Measurements from ENCODE around the gene ZNF138. TPM values are rescaled to one million over a fixed set of nuclear protein-coding genes. Genes with fewer than 3 reads are reported as not detected.
"Not testable (repeated sequence)": the region's sequence is repeated elsewhere in the genome, so short reads cannot be mapped to it uniquely, and the experiment has no call there.

Gene ZNF138
- total RNA-seq, 1 donor from 2014 or later: 8.6 TPM

DNA sequence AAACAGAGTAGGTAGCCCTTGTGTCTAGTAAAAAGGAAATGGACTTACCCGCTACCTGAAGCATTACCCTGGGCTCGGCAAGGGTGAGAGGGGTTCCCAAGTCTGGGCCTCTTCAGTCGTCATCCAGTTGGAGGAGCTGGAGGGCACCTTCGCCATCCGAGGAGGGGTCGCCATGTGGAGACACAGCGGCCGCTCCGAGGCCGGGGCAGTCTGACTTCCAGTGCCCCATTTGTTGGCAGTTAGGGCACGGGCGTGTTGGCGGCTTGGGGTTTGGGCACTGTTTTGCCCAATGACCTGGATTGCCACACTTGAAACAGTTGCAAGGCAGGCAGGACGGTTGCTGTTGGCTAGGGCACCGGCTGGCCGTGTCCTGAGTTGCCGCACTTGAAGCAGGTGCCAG is 43.8 kb downstream of the ZNF138 start:
- intact Hi-C loops (cut with micrococcal nuclease): not testable (repeated sequence)

- intact Hi-C loops (cut with micrococcal nuclease): no loop called here
These were observed 44.5 kb downstream of the ZNF138 start for GRCh38 chr7:64838691-64839090.

- intact Hi-C loops (cut with micrococcal nuclease): no loop called here
These were observed 45.7 kb downstream of the ZNF138 start for GRCh38 chr7:64839910-64840309.

DNA sequence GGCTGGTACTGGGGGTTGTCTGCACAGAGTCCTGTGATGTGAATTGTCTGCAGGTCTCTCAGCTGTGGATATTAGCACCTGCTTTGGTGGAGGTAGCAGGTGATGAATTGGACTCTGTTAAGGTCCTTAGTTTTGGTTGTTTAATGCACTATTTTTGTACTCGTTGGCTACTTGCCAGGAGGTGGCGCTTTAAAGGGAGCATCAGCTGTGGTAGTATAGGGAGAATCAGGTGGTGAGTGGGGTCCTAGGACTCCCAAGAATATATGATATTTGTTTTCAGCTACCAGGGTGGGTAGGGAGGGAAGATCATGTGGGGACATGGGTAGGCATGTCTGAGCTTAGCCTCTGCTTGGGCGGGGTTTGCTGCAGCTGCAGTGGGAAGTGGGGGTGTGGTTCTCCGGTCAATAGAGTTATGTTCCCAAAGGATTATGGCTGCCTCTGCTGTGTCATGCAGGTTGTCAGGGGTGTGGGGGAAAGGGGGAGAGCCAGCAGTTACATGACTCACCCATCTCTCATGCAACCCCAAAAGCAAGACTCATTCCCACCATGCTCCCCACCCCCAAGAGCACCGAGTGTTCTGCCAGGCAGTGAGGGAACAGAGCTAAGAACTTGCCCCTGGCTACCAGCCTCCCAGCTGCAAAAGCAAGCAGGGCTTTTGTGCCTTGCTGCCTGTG is 55.2 kb downstream of the ZNF138 start:
- intact Hi-C loops (cut with micrococcal nuclease): no loop called here

GRCh38 chr7:64849924-64850499 is 55.8 kb downstream of the ZNF138 start:
- intact Hi-C loops (cut with micrococcal nuclease): no loop called here

GRCh38 chr7:64853679-64854078 is 59.5 kb downstream of the ZNF138 start:
- intact Hi-C loops (cut with micrococcal nuclease): no loop called here

GRCh38 chr7:64854969-64855368 is 60.7 kb downstream of the ZNF138 start:
- intact Hi-C loops (cut with micrococcal nuclease): no loop called here

DNA sequence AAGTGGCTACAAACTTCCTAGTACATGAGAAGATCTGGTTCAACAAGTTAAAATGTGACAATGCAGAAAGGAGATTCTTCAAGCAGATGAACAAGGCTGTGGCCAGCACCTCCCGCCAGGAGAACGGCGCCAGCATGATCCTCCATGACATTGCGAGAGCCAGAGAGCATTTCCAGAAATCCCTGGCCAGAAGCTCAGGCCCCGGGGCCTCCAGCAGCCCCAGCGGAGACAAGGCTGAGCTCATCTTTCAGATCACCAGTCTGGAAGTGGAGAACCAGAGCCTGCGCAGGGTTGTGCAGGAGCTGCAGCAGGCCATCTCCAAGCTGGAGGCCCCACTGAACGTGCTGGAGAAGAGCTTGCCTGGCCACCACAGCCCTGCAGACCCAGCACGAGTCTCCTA is 68.8 kb downstream of the ZNF138 start:
- intact Hi-C loops (cut with micrococcal nuclease): no loop called here

GRCh38 chr7:64863530-64863929 is 69.3 kb downstream of the ZNF138 start:
- intact Hi-C loops (cut with micrococcal nuclease): not testable (repeated sequence)

DNA sequence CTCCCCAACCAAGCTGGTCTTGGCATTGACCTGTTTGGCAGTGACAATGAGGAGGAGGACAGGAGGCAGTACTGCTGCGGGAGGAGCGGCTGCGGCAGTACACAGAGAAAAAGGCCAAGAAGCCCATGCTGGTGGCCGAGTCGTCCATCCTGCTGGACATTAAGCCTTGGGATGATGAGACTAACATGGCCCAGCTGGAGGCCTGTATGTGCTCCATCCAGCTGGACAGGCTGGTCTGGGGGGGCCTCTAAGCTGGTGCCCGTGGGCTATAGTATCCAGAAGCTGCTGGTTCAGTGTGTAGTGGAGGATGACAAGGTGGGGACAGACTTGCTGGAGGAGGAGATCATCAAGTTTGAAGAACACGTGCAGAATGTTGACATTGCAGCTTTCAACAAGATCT is 69.7 kb downstream of the ZNF138 start:
- intact Hi-C loops (cut with micrococcal nuclease): no loop called here

DNA sequence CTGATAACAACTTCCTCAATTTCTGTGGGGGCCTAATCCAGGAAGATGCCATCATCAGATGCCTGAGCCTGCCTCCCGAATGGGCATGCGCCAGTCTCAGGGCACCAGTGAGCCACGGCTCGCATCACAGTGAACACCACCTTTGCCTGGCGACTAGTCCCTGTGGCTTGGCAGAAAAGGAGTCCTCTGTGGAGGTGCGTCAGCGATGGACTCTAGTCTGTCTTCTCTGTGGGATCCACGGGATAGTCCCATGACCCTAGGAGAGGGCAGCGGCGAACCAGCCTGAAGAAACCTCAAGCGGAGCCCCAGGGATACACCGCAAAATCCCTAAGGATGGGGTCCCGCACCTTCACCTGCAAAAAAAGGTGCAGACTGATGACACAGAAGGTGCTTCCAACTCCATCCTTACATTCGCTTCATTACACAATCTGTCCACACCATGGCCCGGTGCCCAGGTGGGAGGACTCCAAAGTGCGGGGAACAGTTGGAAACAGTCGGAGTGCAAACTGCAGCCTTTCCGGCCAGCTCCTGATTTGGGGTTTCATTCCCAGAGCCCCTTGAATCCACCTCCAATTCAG is 73.7 kb downstream of the ZNF138 start:
- intact Hi-C loops (cut with micrococcal nuclease): no loop called here

DNA sequence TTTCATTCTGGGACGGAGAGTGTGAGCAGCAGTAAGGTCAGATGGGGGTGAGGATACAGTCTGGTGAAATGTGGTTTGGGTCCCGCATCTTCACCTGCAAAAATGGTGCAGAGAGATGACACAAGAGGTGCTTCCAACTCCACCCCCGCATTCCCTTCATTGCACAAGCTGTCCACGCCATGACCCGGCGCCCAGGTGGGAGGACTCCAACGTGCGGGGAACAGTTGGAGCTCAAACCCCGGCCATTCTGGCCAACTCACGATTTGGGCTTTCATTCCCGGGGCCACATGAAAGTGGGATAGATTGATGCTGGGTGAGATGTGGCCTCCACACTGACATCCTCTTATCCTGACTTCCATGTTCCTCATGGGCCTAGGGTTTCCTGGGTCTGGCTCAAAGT is 74.3 kb downstream of the ZNF138 start:
- intact Hi-C loops (cut with micrococcal nuclease): no loop called here

DNA sequence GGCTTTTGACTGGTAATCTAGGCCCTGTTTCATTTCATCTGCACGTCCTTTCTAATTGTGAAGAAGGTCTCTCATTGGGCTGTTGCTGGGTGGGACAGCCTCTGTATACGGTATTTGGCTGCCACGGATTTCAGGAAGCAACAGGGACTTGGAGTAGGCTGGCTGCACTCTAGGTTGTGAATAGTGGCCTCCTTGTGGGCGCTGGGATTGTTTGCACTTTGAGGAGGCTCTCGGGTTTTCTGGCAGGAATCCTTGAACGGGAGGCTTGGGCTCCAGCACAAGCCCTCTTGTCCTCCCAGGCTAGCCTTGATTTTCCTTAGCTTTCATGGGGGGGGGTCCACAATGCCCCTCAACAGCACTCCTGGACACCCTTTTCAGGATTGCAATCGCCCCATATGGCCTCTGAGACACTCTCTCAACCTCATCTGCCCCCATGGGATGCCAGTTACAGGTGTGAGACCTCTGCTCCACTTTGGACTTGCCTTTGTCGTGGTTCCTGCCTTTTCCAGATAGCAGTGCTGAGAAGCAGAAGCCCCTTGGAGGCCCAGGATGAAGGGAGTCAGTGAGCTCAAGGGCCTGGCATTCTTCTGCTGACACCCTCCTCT is 75.0 kb downstream of the ZNF138 start:
- intact Hi-C loops (cut with micrococcal nuclease): no loop called here

- intact Hi-C loops (cut with micrococcal nuclease): no loop called here
These were observed 75.8 kb downstream of the ZNF138 start for GRCh38 chr7:64869912-64870562.

DNA sequence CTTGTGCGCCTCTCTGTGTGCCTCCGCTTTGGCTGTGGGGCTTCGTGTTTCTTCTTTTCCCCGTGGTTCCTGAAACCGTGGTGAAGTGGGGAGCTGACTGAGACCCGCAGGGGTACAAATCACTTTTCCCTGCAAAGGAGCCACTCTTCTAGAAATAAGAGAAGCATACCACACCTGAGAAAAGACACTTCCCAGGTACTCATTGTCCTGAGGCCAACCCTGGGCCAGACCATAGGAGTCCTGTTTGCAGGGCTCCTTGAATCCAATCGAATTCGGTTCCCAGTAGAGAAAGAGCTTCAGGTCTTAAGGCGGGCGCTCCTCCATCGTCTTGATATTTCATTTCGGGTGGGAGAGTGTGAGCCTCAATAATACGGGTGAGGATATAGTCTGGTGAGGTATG is 76.4 kb downstream of the ZNF138 start:
- intact Hi-C loops (cut with micrococcal nuclease): no loop called here

DNA sequence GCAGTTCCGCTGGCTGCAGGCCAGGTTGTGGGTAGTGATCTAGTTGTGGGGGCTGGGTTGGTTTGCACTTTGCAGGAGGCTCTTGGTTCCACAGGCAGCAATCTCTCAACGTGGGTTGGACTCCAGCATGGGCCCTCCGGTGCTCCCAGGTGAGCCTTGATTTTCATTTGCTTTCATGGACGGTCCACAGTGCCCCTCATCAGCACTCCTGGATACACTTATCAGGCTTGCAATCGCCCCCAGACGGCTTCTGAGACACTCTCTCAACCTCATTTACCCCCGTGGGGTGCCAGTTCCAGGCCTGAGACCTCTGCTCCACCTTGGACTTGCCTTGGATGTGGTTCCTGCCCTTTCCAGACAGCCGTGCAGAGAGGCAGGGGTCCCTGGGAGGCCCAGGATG is 77.5 kb downstream of the ZNF138 start:
- intact Hi-C loops (cut with micrococcal nuclease): no loop called here

DNA sequence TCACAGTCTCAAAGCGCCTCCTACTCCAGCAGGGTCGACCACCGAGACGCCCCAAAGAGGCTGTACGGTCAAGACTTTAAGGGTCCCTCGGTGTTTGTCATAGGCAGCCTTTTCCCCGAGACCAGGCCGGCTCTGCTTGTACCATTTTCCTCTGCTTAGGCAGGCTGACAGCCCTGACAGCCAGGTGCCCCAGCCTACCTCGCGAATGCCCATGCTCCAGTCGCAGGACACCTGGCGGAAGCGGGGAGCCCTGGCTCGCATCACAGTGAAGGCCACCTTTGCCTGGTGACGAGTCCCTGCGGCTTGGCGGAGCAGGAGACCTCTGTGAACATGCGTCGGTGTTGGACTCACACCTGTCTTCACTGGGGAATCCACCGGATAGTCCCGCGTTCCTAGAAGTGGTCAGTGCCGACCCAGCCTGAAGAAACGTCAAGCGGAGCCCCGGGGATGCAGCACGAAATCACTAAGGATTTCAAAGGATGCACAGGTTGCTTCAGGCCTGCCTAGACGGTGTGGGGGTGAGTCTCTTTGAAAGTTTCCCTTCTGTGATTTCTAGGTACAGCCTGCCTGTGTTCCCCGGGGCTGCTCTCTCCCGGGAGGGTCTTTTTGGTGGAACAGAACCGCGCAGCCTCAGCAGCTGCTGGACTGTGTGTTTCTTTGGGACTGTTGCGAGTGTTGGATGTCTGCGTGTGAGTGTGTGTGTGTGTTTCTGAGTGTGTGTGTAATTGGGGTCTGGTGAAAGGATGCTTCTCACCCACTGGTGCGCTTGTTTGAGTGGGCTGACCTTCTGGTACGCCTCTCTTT is 78.3 kb downstream of the ZNF138 start:
- intact Hi-C loops (cut with micrococcal nuclease): no loop called here

- intact Hi-C loops (cut with micrococcal nuclease): no loop called here
These were observed 78.9 kb downstream of the ZNF138 start for GRCh38 chr7:64873155-64873500.

DNA sequence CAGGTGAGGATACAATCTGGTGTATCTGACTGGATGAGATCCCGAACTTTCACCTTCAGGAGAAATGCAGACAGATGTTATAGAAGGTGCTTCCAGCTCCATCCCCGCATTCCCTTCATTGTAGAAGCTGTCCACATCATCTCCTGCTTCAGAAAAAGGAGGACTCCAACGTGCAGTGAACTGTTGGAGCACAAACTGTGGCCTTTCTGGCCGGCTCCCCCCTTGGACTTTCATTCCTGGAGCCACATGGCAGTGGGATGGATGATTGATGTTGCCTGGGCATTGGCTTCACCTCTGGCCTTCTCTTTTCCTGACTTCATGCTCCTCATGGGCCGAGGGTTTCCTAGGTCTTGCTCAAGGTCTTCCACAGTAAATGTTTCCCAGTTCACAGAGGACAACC is 79.3 kb downstream of the ZNF138 start:
- intact Hi-C loops (cut with micrococcal nuclease): no loop called here

- intact Hi-C loops (cut with micrococcal nuclease): no loop called here
These were observed 79.9 kb downstream of the ZNF138 start for GRCh38 chr7:64874114-64874513.

GRCh38 chr7:64874562-64875250 is 80.5 kb downstream of the ZNF138 start:
- intact Hi-C loops (cut with micrococcal nuclease): no loop called here

Measured in T-helper 1 cell treated with Interleukin-12 subunit alpha and Interleukin-12 subunit beta and Interleukin-4 antibody, amounts not matched to agents 30 ng/mL and 1 ng/mL, for 36 hours (primary cell).